HepG2 (cell line): ENCODE measurements around the gene OBP2A. TPM values are rescaled to one million over a fixed set of nuclear protein-coding genes. Genes with fewer than 3 reads are reported as not detected.

Experiments
- ATAC-seq: fragments of 200-7000 bp; cut with Tn5 transposase; 3 replicates; pipeline ENCODE4 v1.9.1; 2020; ENCODE audit warnings: mild to moderate bottlenecking, moderate library complexity
- BruUV-seq: library from RNA; stranded (reverse); fragments of 400-500 nt; replicated peaks from 2 replicates; lab custom pipeline; 2021; lab: Mats Ljungman, UMichigan
- CTCF ChIA-PET: fragments of 300-600 bp; formaldehyde crosslinking; extraction: SDS; loops from one replicate; lab custom pipeline; 2021; ENCODE audit warnings: low total read pairs, inconsistent platforms, low intra/inter-chr PET ratio; lab: Yijun Ruan, JAX
- POLR2A ChIA-PET: fragments of 350-600 bp; sonication (Branson Sonifier 250); formaldehyde crosslinking; loops from one replicate; lab custom pipeline; 2020; ENCODE audit warnings: antibody characterized with exemption, inconsistent platforms; lab: Yijun Ruan, JAX
- DNase-seq: peaks from one replicate; pipeline ENCODE4 v3.0.0-alpha.2; 2015; ENCODE audit warnings: low spot score
- FAIRE-seq: peaks from 3 replicates; lab custom pipeline; 2011; peaks lifted over from hg19 to GRCh38; lab: Jason Lieb, UNC
- H2AFZ ChIP-seq: one replicate; pipeline ENCODE4 v1.6.1; 2011; ENCODE audit warnings: low read length, inconsistent platforms
- H3K27ac ChIP-seq: fragments of 300-600 bp; 3 replicates; pipeline ENCODE4 v1.8.0; 2011; ENCODE audit warnings: mixed run types, mild to moderate bottlenecking, mixed read lengths, low read length, inconsistent platforms; ENCODE audit not compliant: insufficient read depth; ENCODE audit errors: extremely low read length
- H3K27me3 ChIP-seq, 2 experiments: fragments of 200-600 bp in 1 of 2; 2 replicates in 1 of 2; 3 replicates in 1 of 2; pipeline versions ENCODE4 v1.6.0 to v1.8.0; 2011; ENCODE audit warnings: low read length in 2 of 2, mild to moderate bottlenecking in 2 of 2, moderate library complexity in 2 of 2, inconsistent platforms in 1 of 2; ENCODE audit not compliant: insufficient read depth in 2 of 2, control insufficient read depth in 1 of 2
- H3K36me3 ChIP-seq, 2 experiments: fragments of 200-600 bp in 1 of 2; replicated peaks in 1 of 2; 2 replicates in 1 of 2; 3 replicates in 1 of 2; pipeline versions ENCODE4 v1.5.1 to v1.8.0; 2011; ENCODE audit warnings: low read length in 2 of 2, inconsistent platforms in 1 of 2; ENCODE audit not compliant: insufficient read depth in 2 of 2, control insufficient read depth in 1 of 2
- H3K4me1 ChIP-seq: 2 replicates; pipeline ENCODE4 v1.5.1; 2012; ENCODE audit warnings: low read length, inconsistent platforms; ENCODE audit not compliant: insufficient read depth
- H3K4me2 ChIP-seq: 2 replicates; pipeline ENCODE4 v1.6.0; 2011; ENCODE audit warnings: low read depth, low read length, inconsistent platforms
- H3K4me3 ChIP-seq, 3 experiments: fragments of 200-600 bp in 1 of 3; sonication (generic), shearing (Covaris generic) in 1 of 3; replicated peaks in 1 of 3; 2 replicates each; pipeline ENCODE4 v1.5.1; 2011 to 2016; ENCODE audit warnings: low read length in 3 of 3, inconsistent platforms in 2 of 3, low read depth in 2 of 3, mild to moderate bottlenecking in 2 of 3, control low read depth in 1 of 3, mixed read lengths in 1 of 3; ENCODE audit not compliant: insufficient read depth in 1 of 3
- H3K79me2 ChIP-seq: one replicate; pipeline ENCODE4 v1.6.1; 2011; ENCODE audit warnings: low read length, inconsistent platforms; ENCODE audit not compliant: insufficient read depth
- H3K9ac ChIP-seq: 2 replicates; pipeline ENCODE4 v1.6.0; 2011; ENCODE audit warnings: mild to moderate bottlenecking, low read depth, low read length, inconsistent platforms; ENCODE audit not compliant: insufficient read depth
- H3K9me3 ChIP-seq: 2 replicates; pipeline ENCODE4 v1.5.1; 2012; ENCODE audit warnings: mild to moderate bottlenecking, low read length
- H4K20me1 ChIP-seq: 2 replicates; pipeline ENCODE4 v1.6.0; 2011; ENCODE audit warnings: inconsistent platforms, mild to moderate bottlenecking, low read length, moderate library complexity; ENCODE audit not compliant: insufficient read depth
- CBX1 ChIP-seq: IDR thresholded peaks from one replicate; pipeline ENCODE4 v1.6.1; 2016; ENCODE audit warnings: antibody characterized with exemption, low read depth
- CEBPG ChIP-seq: IDR thresholded peaks from 2 replicates; pipeline ENCODE4 v1.6.1; 2016
- NFIC ChIP-seq: IDR thresholded peaks from 2 replicates; pipeline ENCODE4 v1.6.1; 2012; ENCODE audit warnings: mild to moderate bottlenecking, low read length, inconsistent platforms
- TSC22D2 ChIP-seq: sonication (generic); formaldehyde crosslinking; IDR thresholded peaks from 2 replicates; pipeline ENCODE4 v1.5.1; 2020; ENCODE audit warnings: missing genetic modification reagents, mild to moderate bottlenecking, borderline replicate concordance
- ZNF232 ChIP-seq: sonication (generic); formaldehyde crosslinking; IDR thresholded peaks from 2 replicates; pipeline ENCODE4 v1.4.0; 2020; ENCODE audit warnings: missing genetic modification reagents, borderline replicate concordance
- ZNF30 ChIP-seq: sonication (generic); formaldehyde crosslinking; IDR thresholded peaks from 2 replicates; pipeline ENCODE4 v1.5.0; 2020; ENCODE audit warnings: mild to moderate bottlenecking, missing genetic modification reagents
- ZNF546 ChIP-seq: sonication (generic); formaldehyde crosslinking; conservative IDR thresholded peaks from 2 replicates; pipeline ENCODE4 v1.8.1; 2023; ENCODE audit warnings: mild to moderate bottlenecking, missing genetic modification reagents
- ZNF615 ChIP-seq: sonication (generic); formaldehyde crosslinking; IDR thresholded peaks from 2 replicates; pipeline ENCODE4 v1.5.0; 2020; ENCODE audit warnings: mild to moderate bottlenecking, missing genetic modification reagents, borderline replicate concordance
- ZNF777 ChIP-seq: sonication (generic); formaldehyde crosslinking; IDR thresholded peaks from 2 replicates; pipeline ENCODE4 v1.4.0; 2020; ENCODE audit warnings: missing genetic modification reagents
- ZNF850 ChIP-seq: sonication (generic); formaldehyde crosslinking; conservative IDR thresholded peaks from 2 replicates; pipeline ENCODE4 v1.9.0; 2021; ENCODE audit warnings: mild to moderate bottlenecking, missing genetic modification reagents
- WGBS: methylation state at CpG from one replicate; pipeline ENCODE4 v1.1.6; 2017; ENCODE audit warnings: low lambda C conversion rate; 5-methylcytosine and 5-hydroxymethylcytosine counted together
- in situ Hi-C: cut with HindIII; loops from 2 replicates; pipeline ENCODE4 v1.10.0; 2017; ENCODE audit warnings: low pct_unique_long_range_greater_than_20kb; ENCODE audit not compliant: extremely low pct_ligation_motif_present
- intact Hi-C: fragments of 100-400 bp; cut with micrococcal nuclease; formaldehyde crosslinking; loops from one replicate; pipeline ENCODE4 v1.10.0; 2022; ENCODE audit not compliant: unreplicated experiment
- polyA plus RNA-seq, 8 experiments: library from polyadenylated mRNA; depleted of rRNA in 3 of 8; stranded (reverse) in 7 of 8; unstranded in 1 of 8; fragments of >200 nt; fragmentation: Illumina TruSeq in 4 of 8; extraction: Trizol in 4 of 8; gene quantifications; 2 replicates each; pipeline versions ENCODE4 v1.2.1 to v1.2.3, GENCODE V29; 2011 to 2016; ENCODE audit warnings: low read depth in 4 of 8, missing spikeins in 1 of 8, mixed read lengths in 1 of 8; ENCODE audit not compliant: insufficient read depth in 1 of 8
- total RNA-seq, 5 experiments: library from RNA; depleted of rRNA; stranded (reverse); fragments of >200 nt; fragmentation: Illumina TruSeq; extraction: Trizol; gene quantifications; 2 replicates each; pipeline ENCODE4 v1.2.3, GENCODE V29; 2016; ENCODE audit warnings: low read depth in 1 of 5
- TF ChIP-seq, protein P1 (sequence below): sonication (generic); formaldehyde crosslinking; IDR thresholded peaks from 2 replicates; pipeline ENCODE4 v1.4.0; 2020; ENCODE audit warnings: missing genetic modification reagents, borderline replicate concordance

The OBP2A gene
- total and polyA plus RNA-seq, 2 of the 13 experiments (the other 11 are each of a cell fraction or from before 2014, with no cell fraction given): 0.32 TPM; not detected in 1

DNA sequence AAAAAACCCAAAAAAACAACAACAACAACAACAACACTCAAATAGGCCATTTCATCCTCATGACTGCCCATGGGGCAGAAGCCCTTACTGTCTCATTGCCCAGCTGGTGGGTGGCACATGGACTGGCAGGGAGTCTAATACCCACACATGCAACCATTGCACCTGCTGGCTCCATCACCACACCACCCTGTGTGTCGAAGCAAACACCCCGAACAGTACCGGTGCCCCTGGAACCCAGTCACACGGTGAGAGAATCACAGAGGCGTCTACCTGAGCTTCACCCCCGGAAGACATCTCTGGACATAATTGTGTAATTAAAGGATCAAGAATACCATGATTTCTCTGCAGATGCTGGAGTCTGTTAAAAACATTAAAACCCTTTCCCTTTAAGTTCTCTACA lies 22.1 kb downstream of the OBP2A start (continued):
- TF ChIP-seq ZNF546: no peak

DNA sequence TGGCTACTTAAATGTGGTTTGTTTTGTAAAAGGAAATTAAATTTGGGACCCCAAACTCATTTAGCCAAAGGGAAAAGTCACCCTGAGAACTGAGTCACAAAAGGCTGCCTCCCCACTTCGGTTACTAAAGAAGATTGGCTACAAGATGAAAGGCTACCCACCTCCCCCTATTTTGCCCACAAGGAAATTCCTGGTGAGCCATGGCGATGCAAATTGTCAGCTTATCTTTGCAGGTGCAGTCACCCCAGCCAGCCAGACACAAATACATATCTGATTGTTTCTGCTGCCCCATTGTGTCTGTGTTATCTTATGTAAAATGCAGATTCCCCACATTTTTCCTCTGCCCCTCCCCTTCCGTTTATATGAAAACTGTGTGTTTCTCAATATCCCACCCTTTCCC lies 24.5 kb downstream of the OBP2A start:
- DNase-seq: no peak
- no peak for ATAC-seq
- intact Hi-C loops: no loop called here
- Histone ChIP-seq H2AFZ (no peak overlapping the region), H3K36me3 (no peaks in the 10 kb centered on the region), H3K79me2 (no peaks in the 10 kb centered on the region), H3K4me3 (no peak overlapping the region), H3K27ac (no peak overlapping the region), H3K4me2 (no peak overlapping the region), H3K4me1 (no peaks in the 10 kb centered on the region), H3K9ac (no peak overlapping the region), H3K9me3 (no peaks in the 10 kb centered on the region), H4K20me1 (no peaks in the 10 kb centered on the region), H3K27me3 (peaks cover 4 to 41% of the 10 kb centered on the region in 2 experiments; a peak in 4 of 5 replicates)
- 0% methylated on average over 3 of the region's 3 CpGs for WGBS
- ChIA-PET POLR2A (no interaction called here), CTCF (no interaction called here)
- in situ Hi-C loops: no loop called here
- BruUV-seq: no TSS peak
- no peak for FAIRE-seq
- TF ChIP-seq CBX1 (no peak), TSC22D2 (CRISPR knock-in tag) (no peak), ZNF850 (CRISPR knock-in tag) (no peak), ZNF777 (CRISPR knock-in tag) (no peak), ZNF232 (CRISPR knock-in tag) (no peak), NFIC (no peak), ZNF30 (CRISPR knock-in tag) (no peak), ZNF615 (CRISPR knock-in tag) (no peak), CEBPG (CRISPR knock-in tag) (no peak)
- TF ChIP-seq, protein P1, sequence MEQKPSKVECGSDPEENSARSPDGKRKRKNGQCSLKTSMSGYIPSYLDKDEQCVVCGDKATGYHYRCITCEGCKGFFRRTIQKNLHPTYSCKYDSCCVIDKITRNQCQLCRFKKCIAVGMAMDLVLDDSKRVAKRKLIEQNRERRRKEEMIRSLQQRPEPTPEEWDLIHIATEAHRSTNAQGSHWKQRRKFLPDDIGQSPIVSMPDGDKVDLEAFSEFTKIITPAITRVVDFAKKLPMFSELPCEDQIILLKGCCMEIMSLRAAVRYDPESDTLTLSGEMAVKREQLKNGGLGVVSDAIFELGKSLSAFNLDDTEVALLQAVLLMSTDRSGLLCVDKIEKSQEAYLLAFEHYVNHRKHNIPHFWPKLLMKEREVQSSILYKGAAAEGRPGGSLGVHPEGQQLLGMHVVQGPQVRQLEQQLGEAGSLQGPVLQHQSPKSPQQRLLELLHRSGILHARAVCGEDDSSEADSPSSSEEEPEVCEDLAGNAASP (CRISPR knock-in tag): no peak
- TF ChIP-seq, all 625 proteins: peak for 0
